Neural crest cell (in vitro differentiated cells): Measurements from ENCODE around the gene DPH2. TPM values are rescaled to one million over a fixed set of nuclear protein-coding genes. Genes with fewer than 3 reads are reported as not detected.

Source experiments
- DNase-seq: peaks from one replicate; pipeline ENCODE4 v3.0.0; 2021; ENCODE audit warnings: low read depth, mixed read lengths, low spot score
- H3K27ac Mint-ChIP-seq: one replicate; pipeline ENCODE4 v1.8.0; 2021; ENCODE audit warnings: mild to moderate bottlenecking, mixed read lengths; ENCODE audit not compliant: unreplicated experiment
- H3K27me3 Mint-ChIP-seq: 2 replicates; pipeline ENCODE4 v1.8.0; 2021; ENCODE audit warnings: low read depth, mild to moderate bottlenecking, mixed read lengths
- H3K36me3 Mint-ChIP-seq: 2 replicates; pipeline ENCODE4 v1.8.0; 2021; ENCODE audit warnings: low read depth, mild to moderate bottlenecking, mixed read lengths
- H3K4me1 Mint-ChIP-seq: 2 replicates; pipeline ENCODE4 v1.8.0; 2021; ENCODE audit warnings: mixed read lengths
- H3K4me3 Mint-ChIP-seq: one replicate; pipeline ENCODE4 v1.8.0; 2021; ENCODE audit warnings: mild to moderate bottlenecking, mixed read lengths
- H3K9me3 Mint-ChIP-seq: 2 replicates; pipeline ENCODE4 v1.8.0; 2021; ENCODE audit warnings: mixed read lengths
- CTCF ChIP-seq: fragments of 200-600 bp; sonication (generic); conservative IDR thresholded peaks from 2 replicates; pipeline ENCODE4 v1.5.0; 2021; ENCODE audit warnings: antibody characterized with exemption, mild to moderate bottlenecking
- total RNA-seq: library from RNA; stranded (reverse); gene quantifications from 2 replicates; pipeline ENCODE4 v1.2.1, GENCODE V29; 2021

The DPH2 gene
- total RNA-seq, 1 donor from 2014 or later = 34.4 TPM

GRCh38 chr1:44015206-44015605 lies 45.4 kb downstream of the DPH2 start:
- H3K36me3 Mint-ChIP-seq = no peaks in the 10 kb centered on the region
- peak overlapping the region; percentile 43 for H3K27ac Mint-ChIP-seq
- peaks cover 56% of the 10 kb centered on the region for H3K4me1 Mint-ChIP-seq
- DNase-seq = no peak
- no peaks in the 10 kb centered on the region for H3K27me3 Mint-ChIP-seq
- H3K9me3 Mint-ChIP-seq = no peaks in the 10 kb centered on the region
- no peak overlapping the region for H3K4me3 Mint-ChIP-seq
- TF ChIP-seq CTCF = no peak

- no peaks in the 10 kb centered on the region for H3K36me3 Mint-ChIP-seq
Observed at GRCh38 chr1:44016041-44016889, 46.5 kb downstream of the DPH2 start.

GRCh38 chr1:44016890-44017400 lies 47.1 kb downstream of the DPH2 start:
- H3K27me3 Mint-ChIP-seq = no peaks in the 10 kb centered on the region
- H3K9me3 Mint-ChIP-seq = no peaks in the 10 kb centered on the region
- DNase-seq = no peak
- no peak for TF ChIP-seq CTCF
- peak overlapping the region; percentile 68 for H3K4me3 Mint-ChIP-seq
- peak overlapping the region; percentile 88 for H3K27ac Mint-ChIP-seq
- H3K36me3 Mint-ChIP-seq = no peaks in the 10 kb centered on the region
- peaks cover 49% of the 10 kb centered on the region for H3K4me1 Mint-ChIP-seq

More at GRCh38 chr1:44016041-44016889, 46.5 kb downstream of the DPH2 start:
- TF ChIP-seq CTCF = no peak
- no peaks in the 10 kb centered on the region for H3K27me3 Mint-ChIP-seq
- peak overlapping the region; percentile 68 for H3K4me3 Mint-ChIP-seq
- H3K4me1 Mint-ChIP-seq = peaks cover 56% of the 10 kb centered on the region
- peak overlapping the region; percentile 88 for H3K27ac Mint-ChIP-seq
- H3K9me3 Mint-ChIP-seq = no peaks in the 10 kb centered on the region
- no peak for DNase-seq

GRCh38 chr1:44019466-44019948 lies 49.7 kb downstream of the DPH2 start:
- Mint-ChIP-seq H3K4me1 (peaks cover 31% of the 10 kb centered on the region), H3K36me3 (no peaks in the 10 kb centered on the region), H3K27ac (peak overlapping the region; percentile 35), H3K27me3 (no peaks in the 10 kb centered on the region), H3K9me3 (no peaks in the 10 kb centered on the region), H3K4me3 (no peak overlapping the region)
- no peak for DNase-seq
- TF ChIP-seq CTCF = no peak

GRCh38 chr1:44020464-44020863 lies 50.7 kb downstream of the DPH2 start:
- no peaks in the 10 kb centered on the region for H3K27me3 Mint-ChIP-seq
- H3K4me3 Mint-ChIP-seq = no peak overlapping the region
- peaks cover 26% of the 10 kb centered on the region for H3K4me1 Mint-ChIP-seq
- H3K9me3 Mint-ChIP-seq = no peaks in the 10 kb centered on the region
- no peak for TF ChIP-seq CTCF
- H3K36me3 Mint-ChIP-seq = no peaks in the 10 kb centered on the region
- DNase-seq = no peak
- H3K27ac Mint-ChIP-seq = no peak overlapping the region
